Rectal smooth muscle tissue (tissue), 1 donor: ENCODE data around the gene WEE1.

Source experiments
- H3K27ac ChIP-seq: one replicate; pipeline ENCODE4 v1.7.0; 2013; ENCODE audit warnings: low read depth, low read length, inconsistent platforms
- H3K27me3 ChIP-seq: one replicate; pipeline ENCODE4 v1.7.0; 2013; ENCODE audit warnings: low read length; ENCODE audit not compliant: control insufficient read depth, insufficient read depth
- H3K36me3 ChIP-seq: one replicate; pipeline ENCODE4 v1.7.0; 2013; ENCODE audit warnings: low read length; ENCODE audit not compliant: control insufficient read depth, insufficient read depth
- H3K4me1 ChIP-seq: one replicate; pipeline ENCODE4 v1.7.0; 2013; ENCODE audit warnings: low read length; ENCODE audit not compliant: control insufficient read depth, insufficient read depth
- H3K4me3 ChIP-seq: one replicate; pipeline ENCODE4 v1.7.0; 2013; ENCODE audit warnings: low read length
- H3K9ac ChIP-seq: one replicate; pipeline ENCODE4 v1.7.0; 2013; ENCODE audit warnings: low read length

The WEE1 gene

DNA sequence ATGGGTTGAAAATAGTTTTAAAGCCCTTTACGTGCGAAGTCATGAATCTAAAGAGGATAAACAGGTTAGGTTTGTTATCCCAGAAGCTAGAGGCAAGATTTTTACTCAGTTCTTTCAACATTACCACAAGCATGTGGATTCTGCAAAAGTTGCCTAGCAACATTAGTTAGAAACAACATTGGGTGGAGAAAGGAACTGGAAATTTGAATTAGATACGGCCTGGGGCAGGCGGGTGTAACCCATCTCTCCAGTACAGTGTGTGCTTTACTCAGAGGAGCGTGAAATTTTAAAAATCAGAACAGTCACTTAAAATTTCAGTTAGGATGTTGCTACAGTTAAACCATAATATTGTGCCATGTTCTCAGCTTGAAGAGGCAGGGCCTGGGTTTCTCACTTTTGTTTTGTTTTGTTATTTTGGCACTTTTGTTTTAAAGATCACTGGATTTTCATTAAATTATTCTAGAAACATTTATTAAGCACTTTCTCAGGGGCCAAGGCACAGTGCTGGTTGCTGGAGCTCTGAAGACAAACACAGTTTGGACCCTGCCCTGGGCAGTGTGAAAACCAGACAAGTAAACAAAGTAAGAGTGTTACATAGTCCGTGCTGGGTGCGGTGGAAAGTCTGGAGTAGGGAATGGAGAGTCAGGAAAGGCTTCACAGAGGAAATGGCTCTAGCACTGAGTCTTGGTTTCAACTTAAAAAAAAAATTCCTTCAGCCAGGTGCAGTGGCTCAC lies 4.4 kb upstream of the WEE1 start:
- peaks cover 39% of the 10 kb centered on the region for H3K4me1 ChIP-seq
- peak overlapping the region; percentile 46 for H3K4me3 ChIP-seq
- no peak overlapping the region for H3K9ac ChIP-seq
- H3K27ac ChIP-seq = peak overlapping the region; percentile 98
- no peaks in the 10 kb centered on the region for H3K27me3 ChIP-seq
- no peaks in the 10 kb centered on the region for H3K36me3 ChIP-seq

DNA sequence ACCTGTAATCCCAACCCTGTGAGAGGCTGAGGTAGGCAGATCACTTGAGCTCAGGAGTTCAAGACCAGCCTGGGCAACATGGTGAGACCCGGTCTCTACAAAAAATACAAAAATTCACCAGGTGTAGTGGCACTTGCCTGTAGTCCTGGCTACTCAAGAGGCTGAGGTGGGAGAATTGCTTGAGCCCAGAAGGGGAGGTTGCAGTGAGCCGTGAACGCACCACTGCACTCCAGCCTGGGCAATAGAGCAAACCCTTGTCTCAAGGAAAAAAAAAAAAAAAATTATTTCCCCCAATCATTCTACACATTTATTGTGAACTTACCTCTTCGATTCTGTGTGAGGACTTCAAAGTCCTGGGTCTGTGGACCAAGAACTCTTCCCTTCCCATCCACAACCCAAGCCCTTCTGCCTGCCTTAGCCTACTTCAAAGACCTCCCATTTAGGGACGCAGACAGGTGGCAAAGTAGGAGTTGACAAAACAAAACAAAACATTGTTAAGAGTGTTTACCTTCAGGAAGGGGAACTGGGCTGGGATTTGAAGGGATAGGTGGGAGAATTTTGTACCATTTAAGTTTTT lies 3.8 kb upstream of the WEE1 start:
- peak overlapping the region; percentile 98 for H3K27ac ChIP-seq
- peak overlapping the region; percentile 46 for H3K4me3 ChIP-seq
- H3K36me3 ChIP-seq = no peaks in the 10 kb centered on the region
- peaks cover 39% of the 10 kb centered on the region for H3K4me1 ChIP-seq
- H3K27me3 ChIP-seq = no peaks in the 10 kb centered on the region
- H3K9ac ChIP-seq = peak overlapping the region; percentile 27

DNA sequence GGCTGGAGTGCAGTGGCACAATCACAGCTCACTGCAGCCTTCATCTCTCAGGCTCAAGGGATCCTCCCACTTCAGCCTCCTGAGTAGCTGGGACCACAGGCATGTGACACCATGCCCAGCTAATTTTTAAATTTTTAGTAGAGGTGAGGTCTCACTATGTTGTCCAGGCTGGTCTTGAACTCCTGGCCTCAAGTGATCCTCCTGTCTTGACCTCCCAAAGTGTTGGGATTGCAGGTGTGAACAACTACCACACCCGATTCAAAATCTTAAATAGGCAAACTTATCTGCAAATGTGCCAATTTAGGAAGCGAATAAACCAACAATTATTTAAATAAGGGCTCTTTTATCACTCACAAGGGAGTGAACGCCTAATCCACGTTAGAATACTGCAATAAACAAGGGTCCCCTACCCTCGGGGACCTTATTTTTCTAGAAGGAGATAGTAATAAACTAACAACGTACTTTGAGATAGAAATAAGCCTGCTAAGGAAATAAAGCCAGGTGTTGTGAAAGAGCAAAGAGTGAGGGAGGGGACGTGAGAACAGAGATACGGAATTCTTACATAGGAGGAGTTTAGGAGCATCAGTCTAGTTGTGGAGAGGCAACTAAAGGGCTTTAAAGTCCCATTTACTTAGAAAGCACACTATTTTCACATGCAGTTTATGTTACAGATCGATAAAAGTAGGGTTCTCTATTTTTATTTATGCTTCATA lies 3.0 kb upstream of the WEE1 start:
- Histone ChIP-seq H3K36me3 (no peaks in the 10 kb centered on the region), H3K4me1 (peaks cover 37% of the 10 kb centered on the region), H3K27ac (peak overlapping the region; percentile 98), H3K9ac (no peak overlapping the region), H3K27me3 (no peaks in the 10 kb centered on the region), H3K4me3 (no peak overlapping the region)

DNA sequence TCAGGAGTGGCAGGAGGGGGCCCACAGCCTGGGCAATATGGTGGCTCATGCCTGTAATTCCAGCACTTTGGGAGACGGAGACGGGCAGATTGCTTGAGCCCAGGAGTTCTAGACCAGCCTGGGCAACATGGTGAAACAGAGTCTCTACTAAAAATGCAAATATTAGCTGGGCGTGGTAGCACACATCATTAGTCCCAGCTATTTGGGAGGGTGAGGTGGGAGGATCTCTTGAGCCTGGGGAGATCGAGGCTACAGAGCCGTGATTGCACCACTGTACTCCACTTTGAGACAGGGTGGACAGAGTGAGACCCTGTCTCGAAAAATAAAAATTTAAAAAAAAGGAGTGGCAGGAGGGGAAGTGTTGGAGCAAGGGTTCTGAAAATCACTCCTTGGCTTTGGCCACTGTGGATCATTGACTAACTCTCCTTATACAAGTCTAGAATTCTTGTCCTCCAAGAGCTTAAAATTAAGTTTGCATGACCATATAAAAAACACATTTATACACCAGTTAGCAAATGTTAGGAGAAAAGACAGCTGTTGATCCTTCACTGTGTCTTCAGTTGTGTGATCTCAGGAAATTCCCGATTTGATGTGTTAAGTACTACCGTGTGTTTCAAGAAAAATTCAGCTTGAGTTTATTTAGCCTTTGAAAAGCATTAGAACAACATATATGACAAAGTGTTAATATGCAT lies 2.3 kb upstream of the WEE1 start:
- no peak overlapping the region for H3K9ac ChIP-seq
- H3K36me3 ChIP-seq = no peaks in the 10 kb centered on the region
- no peak overlapping the region for H3K27ac ChIP-seq
- H3K4me3 ChIP-seq = no peak overlapping the region
- H3K4me1 ChIP-seq = peaks cover 31% of the 10 kb centered on the region
- H3K27me3 ChIP-seq = no peaks in the 10 kb centered on the region

DNA sequence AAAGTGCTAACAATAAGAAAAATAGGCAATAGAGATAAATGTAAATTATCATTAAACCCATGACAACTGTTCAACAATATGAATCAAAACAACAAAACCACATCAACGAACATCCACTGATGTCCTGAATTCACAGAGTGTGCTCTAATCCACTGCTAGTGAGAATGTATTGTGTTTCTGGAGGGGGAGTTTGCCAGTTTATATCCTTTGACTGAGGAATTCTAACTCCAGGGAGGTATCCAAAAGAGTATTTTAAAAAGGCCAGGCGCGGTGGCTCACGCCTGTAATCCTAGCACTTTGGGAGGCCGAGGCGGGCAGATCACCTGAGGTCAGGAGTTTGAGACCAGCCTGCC lies 1.7 kb upstream of the WEE1 start:
- peaks cover 26% of the 10 kb centered on the region for H3K4me1 ChIP-seq
- no peak overlapping the region for H3K27ac ChIP-seq
- no peak overlapping the region for H3K9ac ChIP-seq
- H3K27me3 ChIP-seq = no peaks in the 10 kb centered on the region
- no peaks in the 10 kb centered on the region for H3K36me3 ChIP-seq
- no peak overlapping the region for H3K4me3 ChIP-seq

DNA sequence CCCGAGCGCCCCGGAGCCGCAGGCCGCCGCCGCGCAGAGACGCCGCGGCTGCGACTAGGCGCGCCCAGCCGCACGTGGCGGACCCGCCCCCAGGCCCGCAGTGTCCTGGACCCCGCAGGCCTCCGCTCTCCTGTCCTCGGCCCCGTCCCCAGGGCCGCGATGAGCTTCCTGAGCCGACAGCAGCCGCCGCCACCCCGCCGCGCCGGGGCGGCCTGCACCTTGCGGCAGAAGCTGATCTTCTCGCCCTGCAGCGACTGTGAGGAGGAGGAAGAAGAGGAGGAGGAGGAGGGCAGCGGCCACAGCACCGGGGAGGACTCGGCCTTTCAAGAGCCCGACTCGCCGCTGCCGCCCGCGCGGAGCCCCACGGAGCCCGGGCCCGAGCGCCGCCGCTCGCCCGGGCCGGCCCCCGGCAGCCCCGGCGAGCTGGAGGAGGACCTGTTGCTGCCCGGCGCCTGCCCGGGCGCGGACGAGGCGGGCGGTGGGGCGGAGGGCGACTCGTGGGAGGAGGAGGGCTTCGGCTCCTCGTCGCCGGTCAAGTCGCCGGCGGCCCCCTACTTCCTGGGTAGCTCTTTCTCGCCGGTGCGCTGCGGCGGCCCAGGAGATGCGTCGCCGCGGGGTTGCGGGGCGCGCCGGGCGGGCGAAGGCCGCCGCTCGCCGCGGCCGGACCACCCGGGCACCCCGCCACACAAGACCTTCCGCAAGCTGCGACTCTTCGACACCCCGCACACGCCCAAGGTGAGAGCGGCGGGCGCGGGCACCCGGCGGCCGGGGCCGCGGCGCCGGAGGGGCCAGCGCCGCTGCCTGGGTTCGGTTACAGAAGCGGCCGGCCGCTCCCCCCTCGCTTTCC lies 528 bp downstream of the WEE1 start:
- peaks cover 12% of the 10 kb centered on the region for H3K4me1 ChIP-seq
- no peaks in the 10 kb centered on the region for H3K36me3 ChIP-seq
- no peaks in the 10 kb centered on the region for H3K27me3 ChIP-seq
- H3K9ac ChIP-seq = peak overlapping the region; percentile 88
- H3K4me3 ChIP-seq = peak overlapping the region; percentile 86
- H3K27ac ChIP-seq = peak overlapping the region; percentile 96

DNA sequence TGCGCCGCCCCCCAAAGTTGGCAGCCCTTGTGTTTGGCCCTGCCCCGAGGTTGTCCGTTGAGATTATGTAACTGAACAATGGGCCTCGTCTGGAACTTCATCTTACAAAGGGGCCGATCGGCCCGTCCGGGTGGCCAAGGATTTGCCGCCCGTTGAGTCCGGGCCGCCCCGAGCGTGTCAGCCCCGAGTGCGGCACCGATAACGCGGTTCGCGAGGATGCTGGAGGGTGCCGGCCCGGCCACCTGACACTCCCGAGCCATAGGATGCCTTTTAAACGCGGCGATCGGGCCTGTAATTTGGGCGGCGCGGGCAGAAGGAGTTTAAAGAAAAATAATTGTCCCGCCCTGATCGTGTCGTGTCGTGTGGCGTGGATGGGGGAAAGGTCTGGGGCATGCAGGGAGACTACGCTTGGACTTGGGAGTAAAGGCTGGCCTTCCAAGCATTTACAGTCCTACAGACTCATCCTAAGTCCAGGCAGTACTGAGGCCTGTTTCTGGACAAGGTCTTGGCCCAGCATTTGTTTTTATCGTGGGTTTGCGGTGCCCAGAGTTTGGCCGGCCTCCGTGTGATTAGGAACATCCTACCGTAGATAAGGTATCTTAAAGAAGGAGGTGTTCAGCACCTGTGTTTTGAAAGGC lies 1.3 kb downstream of the WEE1 start:
- H3K9ac ChIP-seq = peak overlapping the region; percentile 88
- no peaks in the 10 kb centered on the region for H3K27me3 ChIP-seq
- H3K4me3 ChIP-seq = peak overlapping the region; percentile 86
- no peaks in the 10 kb centered on the region for H3K36me3 ChIP-seq
- H3K27ac ChIP-seq = peak overlapping the region; percentile 96
- peaks cover 5% of the 10 kb centered on the region for H3K4me1 ChIP-seq

DNA sequence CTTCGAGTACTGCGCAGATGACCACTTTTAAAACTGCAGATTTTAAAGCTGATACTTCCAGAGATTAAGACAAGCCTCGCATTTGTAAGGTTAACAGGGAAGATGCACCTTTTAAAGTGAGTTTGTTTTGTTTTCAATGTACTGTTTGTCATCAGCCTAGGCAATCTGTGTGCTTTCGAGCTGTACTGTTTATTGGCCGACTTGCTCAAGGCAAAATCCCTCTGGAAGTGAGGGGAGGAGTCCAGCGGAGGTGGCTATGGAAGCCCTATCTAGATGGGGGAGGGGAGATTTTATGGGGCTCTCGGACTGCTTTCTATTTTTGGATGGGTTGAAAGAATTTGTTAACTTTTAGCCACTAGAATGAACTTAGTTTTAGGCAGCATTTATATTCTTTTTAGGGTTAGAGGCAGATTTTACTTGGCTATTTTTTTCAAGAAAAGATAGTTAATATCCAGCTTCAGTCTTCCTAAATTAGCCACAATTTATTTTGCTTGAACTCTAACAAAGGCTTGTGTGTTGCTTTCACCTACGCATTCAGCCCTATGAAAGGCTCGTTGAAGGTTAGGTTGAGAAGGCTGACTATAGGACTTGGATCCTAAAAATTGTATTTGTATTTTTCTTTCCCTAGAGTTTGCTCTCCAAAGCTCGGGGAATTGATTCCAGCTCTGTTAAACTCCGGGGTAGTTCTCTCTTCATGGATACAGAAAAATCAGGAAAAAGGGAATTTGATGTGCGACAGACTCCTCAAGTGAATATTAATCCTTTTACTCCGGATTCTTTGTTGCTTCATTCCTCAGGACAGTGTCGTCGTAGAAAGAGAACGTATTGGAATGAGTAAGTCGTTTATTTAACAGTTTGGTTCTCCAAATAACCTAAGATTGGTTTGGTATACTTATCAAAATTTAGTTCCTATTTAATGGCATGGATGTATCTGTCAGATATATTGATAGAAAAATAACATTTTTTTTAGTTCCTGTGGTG lies 2.1 kb downstream of the WEE1 start:
- Histone ChIP-seq H3K9ac (peak overlapping the region; percentile 88), H3K4me1 (peaks cover 3% of the 10 kb centered on the region), H3K4me3 (peak overlapping the region; percentile 86)

DNA sequence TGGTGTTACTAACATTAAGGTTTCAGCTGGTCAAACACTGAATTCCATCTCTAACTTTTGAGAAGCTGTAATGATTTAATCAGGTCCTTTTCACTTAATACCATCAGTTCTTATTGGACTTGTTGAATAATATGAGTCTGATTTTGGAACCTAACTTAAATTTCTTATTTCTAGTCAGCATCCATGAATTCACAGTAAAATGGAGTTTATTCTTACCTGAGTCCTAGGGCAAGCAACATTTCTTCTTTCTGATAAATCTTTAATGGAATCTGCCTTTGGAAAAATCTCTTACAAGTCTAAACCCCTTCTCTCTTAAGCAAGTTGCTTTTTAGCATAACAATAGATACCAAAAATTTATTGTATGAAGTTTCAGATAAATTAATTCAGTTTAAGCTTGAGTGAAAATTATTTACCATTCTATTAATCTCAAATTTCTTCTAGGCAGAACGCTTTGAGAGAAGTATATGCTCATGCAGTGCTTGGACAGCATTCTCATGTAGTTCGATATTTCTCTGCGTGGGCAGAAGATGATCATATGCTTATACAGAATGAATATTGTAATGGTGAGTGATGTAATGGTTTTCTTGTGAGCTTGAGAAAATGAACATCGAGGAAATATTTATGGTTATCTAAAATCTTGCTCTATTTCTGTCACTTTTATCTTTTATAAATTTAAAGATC lies 3.4 kb downstream of the WEE1 start:
- no peak overlapping the region for H3K9ac ChIP-seq
- peaks cover 3% of the 10 kb centered on the region for H3K4me1 ChIP-seq
- H3K27me3 ChIP-seq = no peaks in the 10 kb centered on the region
- no peaks in the 10 kb centered on the region for H3K36me3 ChIP-seq
- peak overlapping the region; percentile 86 for H3K4me3 ChIP-seq
- H3K27ac ChIP-seq = peak overlapping the region; percentile 96

More for the DNA sequence above, 2.1 kb downstream of the WEE1 start:
- Histone ChIP-seq H3K36me3 (no peaks in the 10 kb centered on the region), H3K27ac (peak overlapping the region; percentile 96), H3K27me3 (no peaks in the 10 kb centered on the region)

DNA sequence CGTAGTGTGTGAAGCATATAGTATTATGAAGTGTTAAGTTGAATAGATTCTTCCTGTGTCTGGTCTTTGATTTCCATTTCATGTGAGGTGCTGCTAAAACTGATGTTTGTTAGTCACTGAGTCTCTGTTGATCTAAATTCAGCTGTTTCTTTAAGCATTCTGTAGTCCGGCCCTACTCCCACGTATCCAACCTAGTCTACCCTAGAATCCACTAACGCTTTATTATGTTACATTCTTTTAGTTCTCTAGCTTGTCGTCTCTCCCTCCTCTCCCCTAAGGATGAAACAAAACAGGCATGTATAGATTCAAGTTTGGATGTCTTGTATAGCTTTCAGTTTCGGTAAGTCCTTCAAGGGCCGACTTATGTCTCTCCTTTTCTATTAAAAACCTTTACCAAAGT lies 4.1 kb downstream of the WEE1 start:
- H3K27ac ChIP-seq = peak overlapping the region; percentile 96
- H3K36me3 ChIP-seq = no peaks in the 10 kb centered on the region
- peak overlapping the region; percentile 55 for H3K4me3 ChIP-seq
- peaks cover 3% of the 10 kb centered on the region for H3K4me1 ChIP-seq
- no peaks in the 10 kb centered on the region for H3K27me3 ChIP-seq
- no peak overlapping the region for H3K9ac ChIP-seq
